Upper lobe of right lung (tissue), 1 donor: Measurements from ENCODE around the gene EXOG. TPM values are rescaled to one million over a fixed set of nuclear protein-coding genes. Genes with fewer than 3 reads are reported as not detected.
A peak's percentile ranks its signal among the peaks of the same experiment; 100 is the strongest.

Experiments
- ATAC-seq: fragments of 200-7000 bp; cut with Tn5 transposase; one replicate; pipeline ENCODE4 v1.9.1; 2020; ENCODE audit warnings: mild to moderate bottlenecking, moderate library complexity
- DNase-seq: peaks from one replicate; pipeline ENCODE4 v3.0.0-alpha.2; 2020
- H3K27ac ChIP-seq: fragments of 200-600 bp; one replicate; pipeline ENCODE4 v1.8.0; 2022
- H3K27me3 ChIP-seq: fragments of 200-600 bp; one replicate; pipeline ENCODE4 v1.8.0; 2022; ENCODE audit warnings: mild to moderate bottlenecking
- H3K36me3 ChIP-seq: fragments of 200-600 bp; one replicate; pipeline ENCODE4 v1.8.0; 2022
- H3K4me1 ChIP-seq: fragments of 200-600 bp; one replicate; pipeline ENCODE4 v1.8.0; 2022
- H3K4me3 ChIP-seq: fragments of 200-600 bp; one replicate; pipeline ENCODE4 v1.8.0; 2022; ENCODE audit warnings: mild to moderate bottlenecking
- H3K9me3 ChIP-seq: fragments of 200-600 bp; one replicate; pipeline ENCODE4 v1.8.0; 2022
- CTCF ChIP-seq: fragments of 200-600 bp; IDR thresholded peaks from one replicate; pipeline ENCODE4 v1.8.0; 2022; ENCODE audit warnings: antibody characterized with exemption
- intact Hi-C: fragments of 100-400 bp; cut with DNase I; formaldehyde crosslinking; loops from one replicate; pipeline ENCODE4 v1.11.0; 2022
- total RNA-seq: library from RNA; stranded (reverse); fragmentation: NEBNext Ultra II Directional; extraction: Animal tissue kit (Norgen Biotek cat#: 25700); gene quantifications from one replicate; pipeline ENCODE4 v1.2.1, GENCODE V29; 2021
- donor health status: DM: no; HTN: yes; CAD: no; lungs with severe emphysema.

Gene EXOG
- total RNA-seq, 1 donor from 2014 or later = 10.7 TPM

GRCh38 chr3:38524141-38524739 lies 28.1 kb downstream of the EXOG start:
- intact Hi-C loops = no loop called here
- TF ChIP-seq CTCF = no peak
- H3K27ac ChIP-seq = no peak overlapping the region
- ATAC-seq (no peak), DNase-seq (no peak)
- peaks cover 35% of the 10 kb centered on the region for H3K36me3 ChIP-seq
- no peaks in the 10 kb centered on the region for H3K27me3 ChIP-seq
- H3K4me1 ChIP-seq = no peaks in the 10 kb centered on the region
- H3K4me3 ChIP-seq = no peak overlapping the region
- no peaks in the 10 kb centered on the region for H3K9me3 ChIP-seq

GRCh38 chr3:38526792-38527191 lies 30.7 kb downstream of the EXOG start:
- ATAC-seq (no peak), DNase-seq (no peak)
- Histone ChIP-seq H3K36me3 (peaks cover 32% of the 10 kb centered on the region), H3K4me3 (no peak overlapping the region), H3K4me1 (no peaks in the 10 kb centered on the region), H3K27ac (no peak overlapping the region), H3K9me3 (no peaks in the 10 kb centered on the region), H3K27me3 (no peaks in the 10 kb centered on the region)
- intact Hi-C loops = no loop called here
- TF ChIP-seq CTCF = no peak

- DNase-seq (no peak), ATAC-seq (peak; percentile 52)
- Histone ChIP-seq H3K36me3 (peaks cover 27% of the 10 kb centered on the region), H3K9me3 (no peaks in the 10 kb centered on the region), H3K27me3 (no peaks in the 10 kb centered on the region), H3K4me3 (no peak overlapping the region), H3K4me1 (no peaks in the 10 kb centered on the region), H3K27ac (no peak overlapping the region)
- intact Hi-C loops = no loop called here
- no peak for TF ChIP-seq CTCF
These were observed 32.3 kb downstream of the EXOG start for GRCh38 chr3:38528457-38528856.

- intact Hi-C loops = loop anchor here (10.0 kb wide), 1 partner anchor 112 kb away; the partner anchor contains the start of gene SCN5A
- no peak overlapping the region for H3K27ac ChIP-seq
- no peak for DNase-seq
- no peaks in the 10 kb centered on the region for H3K27me3 ChIP-seq
- no peaks in the 10 kb centered on the region for H3K36me3 ChIP-seq
- no peak for TF ChIP-seq CTCF
- H3K9me3 ChIP-seq = no peaks in the 10 kb centered on the region
- ATAC-seq = no peak
- no peaks in the 10 kb centered on the region for H3K4me1 ChIP-seq
- H3K4me3 ChIP-seq = no peak overlapping the region
These were observed 36.4 kb downstream of the EXOG start for GRCh38 chr3:38532529-38532928.

GRCh38 chr3:38533285-38533976 lies 37.3 kb downstream of the EXOG start:
- no peaks in the 10 kb centered on the region for H3K36me3 ChIP-seq
- intact Hi-C loops = loop anchor here (10.0 kb wide), 1 partner anchor 111 kb away; the partner anchor contains the start of gene SCN5A
- DNase-seq = no peak
- no peak overlapping the region for H3K27ac ChIP-seq
- peak; percentile 34 for ATAC-seq
- H3K4me1 ChIP-seq = no peaks in the 10 kb centered on the region
- H3K4me3 ChIP-seq = no peak overlapping the region
- no peaks in the 10 kb centered on the region for H3K9me3 ChIP-seq
- no peaks in the 10 kb centered on the region for H3K27me3 ChIP-seq
- TF ChIP-seq CTCF = no peak
